Mesendoderm (in vitro differentiated cells): ENCODE results near the gene SEMA3A.

Experiments used
- DNase-seq: peaks from one replicate; pipeline ENCODE4 v3.0.0; 2013
- H2AK5ac ChIP-seq: 2 replicates; pipeline ENCODE4 v1.6.1; 2013; ENCODE audit warnings: low read length, inconsistent platforms
- H2BK120ac ChIP-seq: 2 replicates; pipeline ENCODE4 v1.6.1; 2013; ENCODE audit warnings: low read depth, mild to moderate bottlenecking, low read length, moderate library complexity, mixed read lengths
- H2BK15ac ChIP-seq: replicated peaks from 2 replicates; pipeline ENCODE4 v1.6.1; 2013; ENCODE audit warnings: low read depth, mild to moderate bottlenecking, moderate library complexity
- H2BK5ac ChIP-seq: 2 replicates; pipeline ENCODE4 v1.6.1; 2013; ENCODE audit warnings: low read length, inconsistent platforms
- H3K18ac ChIP-seq: 2 replicates; pipeline ENCODE4 v1.6.1; 2013; ENCODE audit warnings: mild to moderate bottlenecking, low read length, mixed read lengths
- H3K23ac ChIP-seq: one replicate; pipeline ENCODE4 v1.6.1; 2013; ENCODE audit warnings: low read length
- H3K27ac ChIP-seq: 2 replicates; pipeline ENCODE4 v1.5.1; 2013; ENCODE audit warnings: low read depth, mild to moderate bottlenecking, inconsistent platforms, low read length, moderate library complexity
- H3K27me3 ChIP-seq: 2 replicates; pipeline ENCODE4 v1.6.1; 2013; ENCODE audit warnings: low read length, control low read depth, mild to moderate bottlenecking, inconsistent platforms; ENCODE audit not compliant: insufficient read depth, poor library complexity
- H3K36me3 ChIP-seq: 2 replicates; pipeline ENCODE4 v1.6.1; 2013; ENCODE audit warnings: low read length, inconsistent platforms; ENCODE audit not compliant: control insufficient read depth, insufficient read depth
- H3K4ac ChIP-seq: one replicate; pipeline ENCODE4 v1.6.1; 2013; ENCODE audit warnings: low read depth, mild to moderate bottlenecking, low read length, moderate library complexity
- H3K4me1 ChIP-seq: 2 replicates; pipeline ENCODE4 v1.6.1; 2013; ENCODE audit warnings: low read depth, low read length, inconsistent platforms; ENCODE audit not compliant: control insufficient read depth
- H3K4me2 ChIP-seq: 2 replicates; pipeline ENCODE4 v1.6.1; 2013; ENCODE audit warnings: low read length
- H3K4me3 ChIP-seq: 2 replicates; pipeline ENCODE4 v1.5.1; 2013; ENCODE audit warnings: mild to moderate bottlenecking, low read length
- H3K56ac ChIP-seq: one replicate; pipeline ENCODE4 v1.6.1; 2013; ENCODE audit warnings: low read length
- H3K79me1 ChIP-seq: 2 replicates; pipeline ENCODE4 v1.6.1; 2013; ENCODE audit warnings: low read length, inconsistent platforms
- H3K79me2 ChIP-seq: 2 replicates; pipeline ENCODE4 v1.6.1; 2013; ENCODE audit warnings: mild to moderate bottlenecking, low read length; ENCODE audit not compliant: control insufficient read depth, insufficient read depth
- H3K9ac ChIP-seq: 2 replicates; pipeline ENCODE4 v1.6.1; 2013; ENCODE audit warnings: low read length, inconsistent platforms
- H4K5ac ChIP-seq: one replicate; pipeline ENCODE4 v1.6.1; 2013; ENCODE audit warnings: low read length
- H4K8ac ChIP-seq: one replicate; pipeline ENCODE4 v1.6.1; 2013; ENCODE audit warnings: low read depth, mild to moderate bottlenecking, control low read depth, low read length, moderate library complexity
- WGBS: extraction: QIAGEN DNeasy Blood & Tissue Kit; methylation state at CpG from one replicate; pipeline ENCODE4 v1.1.7; 2013; ENCODE audit warnings: low lambda C conversion rate, missing lambda C conversion rate; ENCODE audit not compliant: insufficient coverage; ENCODE audit errors: extremely low coverage; 5-methylcytosine and 5-hydroxymethylcytosine counted together

Gene SEMA3A

GRCh38 chr7:83921271-83921940 is 273.2 kb downstream of the SEMA3A start:
- Histone ChIP-seq H2BK15ac (no peak overlapping the region), H3K79me2 (no peaks in the 10 kb centered on the region), H4K8ac (no peak overlapping the region), H3K4me2 (no peak overlapping the region), H2AK5ac (no peak overlapping the region), H3K27ac (no peak overlapping the region), H3K79me1 (no peaks in the 10 kb centered on the region), H3K9ac (no peak overlapping the region), H3K36me3 (no peaks in the 10 kb centered on the region), H3K23ac (no peak overlapping the region), H3K56ac (no peak overlapping the region), H2BK5ac (no peak overlapping the region), H2BK120ac (no peak overlapping the region), H4K5ac (no peak overlapping the region), H3K4ac (no peak overlapping the region), H3K27me3 (no peaks in the 10 kb centered on the region), H3K4me1 (no peaks in the 10 kb centered on the region), H3K4me3 (no peak overlapping the region), H3K18ac (no peak overlapping the region)
- no peak for DNase-seq
- no CpG with 5 or more reads among the region's 1 CpG for WGBS

- no CpG with 5 or more reads among the region's 1 CpG for WGBS
- H3K27me3 ChIP-seq = no peaks in the 10 kb centered on the region
- no peaks in the 10 kb centered on the region for H3K79me2 ChIP-seq
- no peak overlapping the region for H4K8ac ChIP-seq
- no peaks in the 10 kb centered on the region for H3K79me1 ChIP-seq
- H3K4me3 ChIP-seq = no peak overlapping the region
- H2BK120ac ChIP-seq = no peak overlapping the region
- H3K18ac ChIP-seq = no peak overlapping the region
- no peak overlapping the region for H2BK15ac ChIP-seq
- H3K23ac ChIP-seq = no peak overlapping the region
- H3K36me3 ChIP-seq = no peaks in the 10 kb centered on the region
- no peak overlapping the region for H3K9ac ChIP-seq
- H3K27ac ChIP-seq = no peak overlapping the region
- H3K4me2 ChIP-seq = no peak overlapping the region
- H3K4me1 ChIP-seq = no peaks in the 10 kb centered on the region
- DNase-seq = no peak
- H4K5ac ChIP-seq = no peak overlapping the region
- H3K4ac ChIP-seq = no peak overlapping the region
- no peak overlapping the region for H2AK5ac ChIP-seq
- no peak overlapping the region for H3K56ac ChIP-seq
- H2BK5ac ChIP-seq = no peak overlapping the region
Measured at GRCh38 chr7:83918142-83918541, 276.4 kb downstream of the SEMA3A start.

DNA sequence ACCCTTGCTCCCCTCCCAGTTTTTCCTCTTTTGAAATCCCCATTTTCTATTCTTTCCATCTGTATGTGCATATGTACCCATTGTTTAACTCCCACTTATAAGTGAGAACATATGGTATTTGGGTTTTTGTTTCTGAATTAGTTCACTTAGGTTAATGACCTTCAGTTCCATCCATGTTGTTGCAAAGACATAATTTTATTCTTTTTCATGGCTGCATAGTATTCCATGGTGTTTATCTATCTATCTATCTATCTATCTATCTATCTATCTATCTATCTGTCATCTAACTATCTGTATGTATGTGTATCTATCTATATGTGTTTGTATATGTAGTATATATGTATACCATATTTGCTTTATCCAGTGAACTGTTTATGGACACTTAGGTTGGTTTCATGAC is 281.4 kb downstream of the SEMA3A start:
- Histone ChIP-seq H3K18ac (no peak overlapping the region), H3K36me3 (no peaks in the 10 kb centered on the region), H3K27me3 (no peaks in the 10 kb centered on the region), H3K4me1 (no peaks in the 10 kb centered on the region), H2BK5ac (no peak overlapping the region), H3K4ac (no peak overlapping the region), H3K27ac (no peak overlapping the region), H3K79me1 (no peaks in the 10 kb centered on the region), H4K8ac (no peak overlapping the region), H3K23ac (no peak overlapping the region), H3K9ac (no peak overlapping the region), H2AK5ac (no peak overlapping the region), H3K4me3 (no peak overlapping the region), H3K56ac (no peak overlapping the region), H3K79me2 (no peaks in the 10 kb centered on the region), H3K4me2 (no peak overlapping the region), H4K5ac (no peak overlapping the region), H2BK15ac (no peak overlapping the region), H2BK120ac (no peak overlapping the region)
- no peak for DNase-seq

DNA sequence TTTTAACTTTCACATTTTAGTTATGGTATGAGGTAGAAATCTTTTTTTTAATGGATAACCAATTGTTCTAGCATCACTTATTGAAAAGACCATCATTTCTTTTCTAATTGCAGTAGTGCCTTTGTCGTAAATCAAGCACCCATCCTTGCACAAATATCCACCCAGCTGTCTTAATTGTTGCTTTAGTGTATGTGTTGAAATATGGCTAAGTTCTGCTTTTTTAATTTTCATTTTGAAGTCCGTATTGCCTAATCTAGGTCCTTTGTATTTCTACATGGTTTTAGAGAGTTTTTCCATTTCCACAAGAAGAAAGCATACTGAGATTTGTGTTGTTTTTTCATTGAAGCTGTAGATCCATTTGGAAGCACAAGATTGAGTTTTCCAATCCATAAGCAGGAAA is 286.1 kb downstream of the SEMA3A start:
- Histone ChIP-seq H2BK5ac (no peak overlapping the region), H3K79me2 (no peaks in the 10 kb centered on the region), H3K4me3 (no peak overlapping the region), H2AK5ac (no peak overlapping the region), H3K27ac (no peak overlapping the region), H2BK120ac (no peak overlapping the region), H3K36me3 (no peaks in the 10 kb centered on the region), H2BK15ac (no peak overlapping the region), H4K8ac (no peak overlapping the region), H3K9ac (no peak overlapping the region), H3K4ac (no peak overlapping the region), H3K56ac (no peak overlapping the region), H3K23ac (no peak overlapping the region), H3K4me1 (no peaks in the 10 kb centered on the region), H3K18ac (no peak overlapping the region), H3K79me1 (no peaks in the 10 kb centered on the region), H4K5ac (no peak overlapping the region), H3K4me2 (no peak overlapping the region), H3K27me3 (no peaks in the 10 kb centered on the region)
- WGBS = no CpG with 5 or more reads among the region's 2 CpGs
- DNase-seq = no peak
